Esophagus squamous epithelium (tissue), 5 donors: ENCODE data around the gene HSF2BP. TPM values are rescaled to one million over a fixed set of nuclear protein-coding genes. Genes with fewer than 3 reads are reported as not detected.

ENCODE experiments used
- DNase-seq: peaks from one replicate; lab custom pipeline; 2025; lab: John Stamatoyannopoulos, UW
- H3K27ac ChIP-seq, 4 donors: fragments of 200-600 bp; sonication (generic); one replicate each; pipeline ENCODE4 v1.5.1; 2016 to 2019; ENCODE audit warnings: mild to moderate bottlenecking in 1 of 4
- H3K27me3 ChIP-seq, 4 donors: fragments of 200-600 bp; sonication (generic); 1 replicate in 3 of 4; 2 replicates in 1 of 4; pipeline versions ENCODE4 v1.5.1 to v1.6.0; 2017 to 2021; ENCODE audit warnings: antibody characterized with exemption in 1 of 4
- H3K36me3 ChIP-seq, 3 donors: fragments of 200-600 bp; sonication (generic); one replicate each; pipeline ENCODE4 v1.5.1; 2016 to 2019
- H3K4me1 ChIP-seq, 3 donors: fragments of 200-600 bp; sonication (generic); one replicate each; pipeline ENCODE4 v1.5.1; 2017 to 2019
- H3K4me3 ChIP-seq, 4 donors: fragments of 200-600 bp; sonication (generic); 1 replicate in 3 of 4; 2 replicates in 1 of 4; pipeline ENCODE4 v1.5.1; 2016 to 2019; ENCODE audit warnings: mild to moderate bottlenecking in 2 of 4, moderate library complexity in 1 of 4
- H3K9me3 ChIP-seq, 3 donors: fragments of 200-600 bp; sonication (generic); one replicate each; pipeline ENCODE4 v1.5.1; 2016 to 2019
- POLR2A ChIP-seq, 4 donors: fragments of 450-650 bp; IDR thresholded peaks; one replicate each; pipeline ENCODE4 v1.6.1; 2017; ENCODE audit warnings: antibody characterized with exemption in 4 of 4, mild to moderate bottlenecking in 4 of 4, moderate library complexity in 3 of 4
- WGBS, 2 donors: methylation state at CpG; one replicate each; pipeline ENCODE4 v1.1.5; 2018; 5-methylcytosine and 5-hydroxymethylcytosine counted together
- intact Hi-C: fragments of 100-400 bp; cut with DNase I; formaldehyde crosslinking; loops from one replicate; pipeline ENCODE4 v1.15.0; 2022
- total RNA-seq, 4 donors: library from RNA; depleted of rRNA; stranded (reverse); fragments of >200 nt; gene quantifications; one replicate each; pipeline ENCODE4 v1.1.0, GENCODE V29; 2016
- TF ChIP-seq, protein P1 (sequence below), 6 experiments: fragments of 450-650 bp in 4 of 6; fragments of 200-600 bp in 2 of 6; sonication (generic) in 2 of 6; IDR thresholded peaks; one replicate each; pipeline ENCODE4 v1.5.1; 2016 to 2019; ENCODE audit warnings: antibody characterized with exemption in 6 of 6, mild to moderate bottlenecking in 4 of 6, moderate library complexity in 4 of 6
- donor health status: DM: yes; HTN: yes; CAD: no.

HSF2BP gene
- total RNA-seq, 4 donors from 2014 or later = 0.35 to 1.1 (median 0.76) TPM; not detected in 1

DNA sequence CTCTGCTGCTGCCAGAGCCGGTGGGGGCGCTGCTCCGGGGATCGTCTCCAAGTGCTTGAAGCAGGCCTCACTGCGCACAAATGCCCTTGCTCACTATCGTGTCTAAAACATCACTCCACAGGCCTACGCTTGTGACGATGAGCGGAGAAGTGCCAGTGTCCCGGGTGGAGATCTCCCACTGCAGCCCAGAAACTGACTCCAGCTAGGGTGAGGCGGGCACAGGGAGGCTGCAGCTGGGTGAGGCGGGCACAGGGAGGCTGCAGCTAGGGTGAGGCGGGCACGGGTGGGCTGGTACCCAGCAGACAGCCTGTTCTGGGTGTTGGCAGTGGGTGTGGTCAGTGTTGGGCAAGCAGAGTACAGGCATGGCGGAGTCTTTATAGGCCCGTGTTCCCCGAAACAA is 36.9 kb upstream of the HSF2BP start:
- no peak for DNase-seq
- TF ChIP-seq, protein P1, sequence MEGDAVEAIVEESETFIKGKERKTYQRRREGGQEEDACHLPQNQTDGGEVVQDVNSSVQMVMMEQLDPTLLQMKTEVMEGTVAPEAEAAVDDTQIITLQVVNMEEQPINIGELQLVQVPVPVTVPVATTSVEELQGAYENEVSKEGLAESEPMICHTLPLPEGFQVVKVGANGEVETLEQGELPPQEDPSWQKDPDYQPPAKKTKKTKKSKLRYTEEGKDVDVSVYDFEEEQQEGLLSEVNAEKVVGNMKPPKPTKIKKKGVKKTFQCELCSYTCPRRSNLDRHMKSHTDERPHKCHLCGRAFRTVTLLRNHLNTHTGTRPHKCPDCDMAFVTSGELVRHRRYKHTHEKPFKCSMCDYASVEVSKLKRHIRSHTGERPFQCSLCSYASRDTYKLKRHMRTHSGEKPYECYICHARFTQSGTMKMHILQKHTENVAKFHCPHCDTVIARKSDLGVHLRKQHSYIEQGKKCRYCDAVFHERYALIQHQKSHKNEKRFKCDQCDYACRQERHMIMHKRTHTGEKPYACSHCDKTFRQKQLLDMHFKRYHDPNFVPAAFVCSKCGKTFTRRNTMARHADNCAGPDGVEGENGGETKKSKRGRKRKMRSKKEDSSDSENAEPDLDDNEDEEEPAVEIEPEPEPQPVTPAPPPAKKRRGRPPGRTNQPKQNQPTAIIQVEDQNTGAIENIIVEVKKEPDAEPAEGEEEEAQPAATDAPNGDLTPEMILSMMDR (IDR thresholded peaks at IDR 0.05) = no peak
- TF ChIP-seq POLR2A (IDR thresholded peaks at IDR 0.05) = no peak
- Histone ChIP-seq H3K27me3 (no peaks in the 10 kb centered on the region), H3K4me1 (peaks cover 0 to 6% (median 0%) of the 10 kb centered on the region in 3 donors), H3K4me3 (no peak overlapping the region), H3K9me3 (no peaks in the 10 kb centered on the region), H3K36me3 (peaks cover 2 to 59% (median 15%) of the 10 kb centered on the region in 3 donors), H3K27ac (no peak overlapping the region)
- intact Hi-C loops = no loop called here
- WGBS, 2 donors = 82 to 94% methylated on average over 3 to 7 of the region's 17 CpGs

DNA sequence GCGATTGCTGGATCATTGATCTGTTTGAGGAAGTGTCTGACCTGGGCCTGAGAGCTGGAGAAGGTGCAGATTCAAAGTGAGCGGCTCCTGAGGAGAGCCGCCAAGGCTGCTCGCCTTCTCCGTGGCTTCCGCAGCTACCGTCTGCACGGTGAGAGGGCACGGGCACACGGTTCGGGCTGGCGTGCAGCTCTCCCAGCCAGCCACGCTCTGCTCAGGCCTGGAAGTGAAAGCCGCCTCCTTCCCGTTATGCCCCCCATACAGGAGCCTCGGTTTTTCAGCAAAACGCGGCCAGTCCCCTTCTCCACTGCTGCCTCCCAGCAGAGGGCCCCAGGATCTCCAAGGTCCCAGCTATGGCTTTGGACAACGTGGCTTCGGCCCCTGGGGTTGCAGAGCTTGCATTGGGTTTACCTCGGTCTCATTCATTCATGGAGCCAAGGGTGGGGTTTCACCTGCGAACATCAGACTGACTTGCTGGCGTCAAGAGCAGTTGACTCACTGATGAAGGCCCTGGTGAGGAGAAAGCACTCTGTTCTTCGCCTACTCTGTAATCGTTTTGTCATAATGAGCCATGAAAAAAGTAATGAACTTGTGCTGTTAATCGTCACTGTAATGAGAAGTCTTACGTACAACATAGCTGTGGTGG is 35.3 kb upstream of the HSF2BP start:
- intact Hi-C loops = no loop called here
- Histone ChIP-seq H3K4me1 (no peaks in the 10 kb centered on the region), H3K36me3 (peaks cover 7 to 76% (median 16%) of the 10 kb centered on the region in 3 donors), H3K27ac (no peak overlapping the region), H3K4me3 (no peak overlapping the region), H3K27me3 (no peaks in the 10 kb centered on the region), H3K9me3 (no peaks in the 10 kb centered on the region)
- DNase-seq = no peak
- no peak for TF ChIP-seq POLR2A (IDR thresholded peaks at IDR 0.05)
- TF ChIP-seq, protein P1 (IDR thresholded peaks at IDR 0.05) = no peak
- 87 to 91% methylated on average over 12 to 21 of the region's 27 CpGs for WGBS, 2 donors

DNA sequence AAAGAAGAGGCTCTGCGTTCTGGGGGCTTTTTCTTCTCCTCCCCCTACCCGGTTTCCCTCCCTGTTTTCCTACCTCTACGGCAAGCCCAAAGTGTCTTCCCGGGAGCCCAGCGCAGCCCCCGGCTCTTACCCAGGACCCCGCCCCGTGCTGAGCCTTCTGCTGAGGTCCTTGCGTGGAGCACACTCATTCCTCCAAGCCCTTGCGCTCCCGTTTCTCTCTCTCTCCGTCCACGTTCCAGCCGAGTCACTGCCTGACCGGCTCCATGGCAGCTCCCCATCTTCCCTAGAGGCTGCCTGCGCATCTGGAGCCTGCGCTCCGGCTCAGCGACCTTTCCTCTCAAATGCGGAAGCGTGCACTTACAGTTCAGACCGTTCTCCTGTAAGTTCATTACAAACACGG is 34.7 kb upstream of the HSF2BP start:
- H3K27me3 ChIP-seq = no peaks in the 10 kb centered on the region
- no peaks in the 10 kb centered on the region for H3K4me1 ChIP-seq
- no peaks in the 10 kb centered on the region for H3K9me3 ChIP-seq
- DNase-seq = no peak
- H3K27ac ChIP-seq = no peak overlapping the region
- TF ChIP-seq POLR2A (IDR thresholded peaks at IDR 0.05) = no peak
- TF ChIP-seq, protein P1 (IDR thresholded peaks at IDR 0.05) = no peak
- intact Hi-C loops = no loop called here
- WGBS, 2 donors = 95 to 96% methylated on average over 21 to 23 of the region's 23 CpGs
- peaks cover 12 to 82% (median 18%) of the 10 kb centered on the region in 3 donors for H3K36me3 ChIP-seq
- H3K4me3 ChIP-seq = no peak overlapping the region

DNA sequence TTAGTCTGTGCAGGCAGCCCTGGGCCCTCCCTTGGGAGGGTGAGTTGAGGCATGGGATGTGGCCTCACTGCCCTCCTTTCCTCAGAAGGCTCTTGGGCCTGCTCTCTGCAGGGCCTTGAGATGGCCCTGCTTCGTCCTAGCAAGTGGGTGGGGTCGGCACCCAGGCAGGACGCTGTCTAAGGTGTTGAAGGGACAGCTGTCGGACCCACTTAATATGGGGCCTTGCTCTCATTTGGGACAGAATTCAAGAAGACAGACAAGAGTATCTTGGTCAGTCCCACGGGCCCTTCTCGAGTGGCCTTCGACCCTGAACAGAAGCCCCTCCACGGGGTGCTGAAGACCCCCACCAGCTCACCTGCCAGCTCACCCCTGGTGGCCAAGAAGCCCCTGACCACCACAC is 33.7 kb upstream of the HSF2BP start:
- Histone ChIP-seq H3K4me1 (no peaks in the 10 kb centered on the region), H3K27ac (no peak overlapping the region), H3K27me3 (no peaks in the 10 kb centered on the region), H3K9me3 (no peaks in the 10 kb centered on the region), H3K36me3 (peaks cover 12 to 92% (median 26%) of the 10 kb centered on the region in 3 donors), H3K4me3 (no peak overlapping the region)
- intact Hi-C loops = no loop called here
- WGBS, 2 donors = 82 to 90% methylated on average over 2 to 5 of the region's 8 CpGs
- DNase-seq = no peak
- no peak for TF ChIP-seq POLR2A (IDR thresholded peaks at IDR 0.05)
- TF ChIP-seq, protein P1 (IDR thresholded peaks at IDR 0.05) = no peak

DNA sequence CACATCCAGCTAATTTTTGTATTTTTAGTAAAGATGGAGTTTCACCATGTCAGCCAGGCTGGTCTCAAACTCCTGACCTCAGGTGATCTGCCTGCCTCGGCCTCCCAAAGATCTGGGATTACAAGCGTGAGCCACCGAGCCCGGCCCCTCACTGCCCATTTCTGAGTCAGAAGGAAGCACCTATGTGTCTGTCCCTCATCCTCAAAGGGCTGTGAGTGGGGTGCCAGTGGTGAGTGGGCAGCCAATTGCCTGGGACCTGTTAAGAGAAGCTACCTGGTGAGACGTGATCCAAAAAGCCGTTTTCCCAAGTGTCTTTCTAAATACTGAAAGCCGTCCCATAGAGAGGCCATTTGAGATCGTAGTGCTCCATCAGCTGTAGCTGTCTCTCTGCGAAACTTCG is 32.5 kb upstream of the HSF2BP start:
- peaks cover 23 to 99% (median 38%) of the 10 kb centered on the region in 3 donors for H3K36me3 ChIP-seq
- H3K27ac ChIP-seq = no peak overlapping the region
- no peaks in the 10 kb centered on the region for H3K27me3 ChIP-seq
- H3K9me3 ChIP-seq = no peaks in the 10 kb centered on the region
- WGBS, 2 donors = 89 to 98% methylated on average over 8 to 10 of the region's 10 CpGs
- no peak overlapping the region for H3K4me3 ChIP-seq
- intact Hi-C loops = no loop called here
- TF ChIP-seq, protein P1 (IDR thresholded peaks at IDR 0.05) = no peak
- no peak for TF ChIP-seq POLR2A (IDR thresholded peaks at IDR 0.05)
- no peak for DNase-seq
- H3K4me1 ChIP-seq = no peaks in the 10 kb centered on the region
